ENCODE results near the gene KIF16B. TPM values are rescaled to one million over a fixed set of nuclear protein-coding genes. Genes with fewer than 3 reads are reported as not detected.

The KIF16B gene
- total and polyA plus RNA-seq, 2 of the 13 experiments (the other 11 are each of a cell fraction or from before 2014, with no cell fraction given), result 6.9 to 18.0 TPM

- TF ChIP-seq, protein P1, sequence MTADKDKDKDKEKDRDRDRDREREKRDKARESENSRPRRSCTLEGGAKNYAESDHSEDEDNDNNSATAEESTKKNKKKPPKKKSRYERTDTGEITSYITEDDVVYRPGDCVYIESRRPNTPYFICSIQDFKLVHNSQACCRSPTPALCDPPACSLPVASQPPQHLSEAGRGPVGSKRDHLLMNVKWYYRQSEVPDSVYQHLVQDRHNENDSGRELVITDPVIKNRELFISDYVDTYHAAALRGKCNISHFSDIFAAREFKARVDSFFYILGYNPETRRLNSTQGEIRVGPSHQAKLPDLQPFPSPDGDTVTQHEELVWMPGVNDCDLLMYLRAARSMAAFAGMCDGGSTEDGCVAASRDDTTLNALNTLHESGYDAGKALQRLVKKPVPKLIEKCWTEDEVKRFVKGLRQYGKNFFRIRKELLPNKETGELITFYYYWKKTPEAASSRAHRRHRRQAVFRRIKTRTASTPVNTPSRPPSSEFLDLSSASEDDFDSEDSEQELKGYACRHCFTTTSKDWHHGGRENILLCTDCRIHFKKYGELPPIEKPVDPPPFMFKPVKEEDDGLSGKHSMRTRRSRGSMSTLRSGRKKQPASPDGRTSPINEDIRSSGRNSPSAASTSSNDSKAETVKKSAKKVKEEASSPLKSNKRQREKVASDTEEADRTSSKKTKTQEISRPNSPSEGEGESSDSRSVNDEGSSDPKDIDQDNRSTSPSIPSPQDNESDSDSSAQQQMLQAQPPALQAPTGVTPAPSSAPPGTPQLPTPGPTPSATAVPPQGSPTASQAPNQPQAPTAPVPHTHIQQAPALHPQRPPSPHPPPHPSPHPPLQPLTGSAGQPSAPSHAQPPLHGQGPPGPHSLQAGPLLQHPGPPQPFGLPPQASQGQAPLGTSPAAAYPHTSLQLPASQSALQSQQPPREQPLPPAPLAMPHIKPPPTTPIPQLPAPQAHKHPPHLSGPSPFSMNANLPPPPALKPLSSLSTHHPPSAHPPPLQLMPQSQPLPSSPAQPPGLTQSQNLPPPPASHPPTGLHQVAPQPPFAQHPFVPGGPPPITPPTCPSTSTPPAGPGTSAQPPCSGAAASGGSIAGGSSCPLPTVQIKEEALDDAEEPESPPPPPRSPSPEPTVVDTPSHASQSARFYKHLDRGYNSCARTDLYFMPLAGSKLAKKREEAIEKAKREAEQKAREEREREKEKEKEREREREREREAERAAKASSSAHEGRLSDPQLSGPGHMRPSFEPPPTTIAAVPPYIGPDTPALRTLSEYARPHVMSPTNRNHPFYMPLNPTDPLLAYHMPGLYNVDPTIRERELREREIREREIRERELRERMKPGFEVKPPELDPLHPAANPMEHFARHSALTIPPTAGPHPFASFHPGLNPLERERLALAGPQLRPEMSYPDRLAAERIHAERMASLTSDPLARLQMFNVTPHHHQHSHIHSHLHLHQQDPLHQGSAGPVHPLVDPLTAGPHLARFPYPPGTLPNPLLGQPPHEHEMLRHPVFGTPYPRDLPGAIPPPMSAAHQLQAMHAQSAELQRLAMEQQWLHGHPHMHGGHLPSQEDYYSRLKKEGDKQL (CRISPR knock-in tag; IDR thresholded peaks at IDR 0.05; ENCODE audit: low read depth), result no peak
- TF ChIP-seq PRDM10 (CRISPR knock-in tag; IDR thresholded peaks at IDR 0.05; ENCODE audit: low read depth) (no peak), TBP (CRISPR knock-in tag; IDR thresholded peaks at IDR 0.05) (no peak), ZNF577 (CRISPR knock-in tag; IDR thresholded peaks at IDR 0.05; ENCODE audit: borderline replicate concordance, low read depth) (no peak), ZNF569 (CRISPR knock-in tag; IDR thresholded peaks at IDR 0.05; ENCODE audit: borderline replicate concordance) (no peak), CBFB (CRISPR knock-in tag; IDR thresholded peaks at IDR 0.05) (no peak), MXI1 (IDR thresholded peaks at IDR 0.05; ENCODE audit: borderline replicate concordance, low read depth, low read length) (no peak), ZNF879 (CRISPR knock-in tag; IDR thresholded peaks at IDR 0.05) (no peak), ZNF589 (CRISPR knock-in tag; conservative IDR thresholded peaks at IDR 0.05) (no peak), BHLHE40 (IDR thresholded peaks at IDR 0.05; ENCODE audit: low read length) (0 out of 2 replicates have a peak, but pooled peaks have one; percentile 19)
- TF ChIP-seq, protein P2, sequence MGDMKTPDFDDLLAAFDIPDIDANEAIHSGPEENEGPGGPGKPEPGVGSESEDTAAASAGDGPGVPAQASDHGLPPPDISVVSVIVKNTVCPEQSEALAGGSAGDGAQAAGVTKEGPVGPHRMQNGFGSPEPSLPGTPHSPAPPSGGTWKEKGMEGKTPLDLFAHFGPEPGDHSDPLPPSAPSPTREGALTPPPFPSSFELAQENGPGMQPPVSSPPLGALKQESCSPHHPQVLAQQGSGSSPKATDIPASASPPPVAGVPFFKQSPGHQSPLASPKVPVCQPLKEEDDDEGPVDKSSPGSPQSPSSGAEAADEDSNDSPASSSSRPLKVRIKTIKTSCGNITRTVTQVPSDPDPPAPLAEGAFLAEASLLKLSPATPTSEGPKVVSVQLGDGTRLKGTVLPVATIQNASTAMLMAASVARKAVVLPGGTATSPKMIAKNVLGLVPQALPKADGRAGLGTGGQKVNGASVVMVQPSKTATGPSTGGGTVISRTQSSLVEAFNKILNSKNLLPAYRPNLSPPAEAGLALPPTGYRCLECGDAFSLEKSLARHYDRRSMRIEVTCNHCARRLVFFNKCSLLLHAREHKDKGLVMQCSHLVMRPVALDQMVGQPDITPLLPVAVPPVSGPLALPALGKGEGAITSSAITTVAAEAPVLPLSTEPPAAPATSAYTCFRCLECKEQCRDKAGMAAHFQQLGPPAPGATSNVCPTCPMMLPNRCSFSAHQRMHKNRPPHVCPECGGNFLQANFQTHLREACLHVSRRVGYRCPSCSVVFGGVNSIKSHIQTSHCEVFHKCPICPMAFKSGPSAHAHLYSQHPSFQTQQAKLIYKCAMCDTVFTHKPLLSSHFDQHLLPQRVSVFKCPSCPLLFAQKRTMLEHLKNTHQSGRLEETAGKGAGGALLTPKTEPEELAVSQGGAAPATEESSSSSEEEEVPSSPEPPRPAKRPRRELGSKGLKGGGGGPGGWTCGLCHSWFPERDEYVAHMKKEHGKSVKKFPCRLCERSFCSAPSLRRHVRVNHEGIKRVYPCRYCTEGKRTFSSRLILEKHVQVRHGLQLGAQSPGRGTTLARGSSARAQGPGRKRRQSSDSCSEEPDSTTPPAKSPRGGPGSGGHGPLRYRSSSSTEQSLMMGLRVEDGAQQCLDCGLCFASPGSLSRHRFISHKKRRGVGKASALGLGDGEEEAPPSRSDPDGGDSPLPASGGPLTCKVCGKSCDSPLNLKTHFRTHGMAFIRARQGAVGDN (CRISPR knock-in tag; IDR thresholded peaks at IDR 0.05), result peak; percentile 26; the same call in 1 of the 2 replicates
- TF ChIP-seq, protein P3, sequence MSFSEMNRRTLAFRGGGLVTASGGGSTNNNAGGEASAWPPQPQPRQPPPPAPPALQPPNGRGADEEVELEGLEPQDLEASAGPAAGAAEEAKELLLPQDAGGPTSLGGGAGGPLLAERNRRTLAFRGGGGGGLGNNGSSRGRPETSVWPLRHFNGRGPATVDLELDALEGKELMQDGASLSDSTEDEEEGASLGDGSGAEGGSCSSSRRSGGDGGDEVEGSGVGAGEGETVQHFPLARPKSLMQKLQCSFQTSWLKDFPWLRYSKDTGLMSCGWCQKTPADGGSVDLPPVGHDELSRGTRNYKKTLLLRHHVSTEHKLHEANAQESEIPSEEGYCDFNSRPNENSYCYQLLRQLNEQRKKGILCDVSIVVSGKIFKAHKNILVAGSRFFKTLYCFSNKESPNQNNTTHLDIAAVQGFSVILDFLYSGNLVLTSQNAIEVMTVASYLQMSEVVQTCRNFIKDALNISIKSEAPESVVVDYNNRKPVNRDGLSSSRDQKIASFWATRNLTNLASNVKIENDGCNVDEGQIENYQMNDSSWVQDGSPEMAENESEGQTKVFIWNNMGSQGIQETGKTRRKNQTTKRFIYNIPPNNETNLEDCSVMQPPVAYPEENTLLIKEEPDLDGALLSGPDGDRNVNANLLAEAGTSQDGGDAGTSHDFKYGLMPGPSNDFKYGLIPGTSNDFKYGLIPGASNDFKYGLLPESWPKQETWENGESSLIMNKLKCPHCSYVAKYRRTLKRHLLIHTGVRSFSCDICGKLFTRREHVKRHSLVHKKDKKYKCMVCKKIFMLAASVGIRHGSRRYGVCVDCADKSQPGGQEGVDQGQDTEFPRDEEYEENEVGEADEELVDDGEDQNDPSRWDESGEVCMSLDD (CRISPR knock-in tag; IDR thresholded peaks at IDR 0.05; ENCODE audit: borderline replicate concordance), result no peak
These were observed 43.0 kb downstream of the KIF16B start (continued) for GRCh38 chr20:16530201-16530681.
